ENCODE measurements around the gene OR1J2.

DNA sequence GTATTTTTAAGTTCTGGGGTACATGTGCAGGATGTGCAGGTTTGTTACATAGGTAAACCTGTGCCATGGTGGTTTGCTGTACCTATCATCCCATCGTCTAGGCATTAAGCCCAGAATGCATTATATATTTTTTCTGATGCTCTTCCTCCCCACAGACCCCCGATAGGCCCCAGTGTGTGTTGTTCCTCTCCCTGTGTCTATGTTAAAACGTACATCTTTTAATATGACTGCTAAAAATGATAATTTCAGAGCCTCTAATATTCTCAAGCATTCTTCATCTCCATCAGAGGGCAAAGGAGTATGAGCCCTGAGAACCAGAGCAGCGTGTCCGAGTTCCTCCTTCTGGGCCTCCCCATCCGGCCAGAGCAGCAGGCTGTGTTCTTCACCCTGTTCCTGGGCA lies at the start of gene OR1J2:
- TF ChIP-seq EZH2phosphoT487 (IDR thresholded peaks at IDR 0.05; ENCODE audit: insufficient read depth, low read depth) (no peak), EZH2 (IDR thresholded peaks at IDR 0.05; ENCODE audit: insufficient read depth, poor library complexity, severe bottlenecking) (no peak)

Data from GM23248 (cell line).